Measurements from ENCODE around the gene TRIO. TPM values are rescaled to one million over a fixed set of nuclear protein-coding genes. Genes with fewer than 3 reads are reported as not detected.

TRIO gene
- total RNA-seq, 2 experiments from 2014 or later = 3.5 to 6.6 TPM

DNA sequence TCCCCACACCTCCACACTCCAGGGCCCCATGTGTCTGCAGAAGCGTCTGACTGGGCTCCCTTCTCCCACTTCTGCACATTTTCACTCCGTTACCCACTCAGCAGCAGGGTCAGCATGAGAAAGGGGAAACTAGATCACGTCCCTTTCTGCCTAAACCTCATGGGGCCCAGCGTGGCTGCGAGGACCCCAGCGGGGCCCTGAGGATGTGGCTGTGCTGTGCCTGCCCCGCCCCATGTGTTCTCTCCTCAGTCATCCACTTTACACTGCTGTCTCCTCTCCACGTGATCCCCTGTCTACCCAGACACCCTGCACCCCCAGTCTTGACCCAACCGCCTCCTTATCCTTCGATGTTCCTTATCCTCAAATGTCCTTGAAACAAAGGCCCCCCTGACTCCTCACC lies 378.6 kb downstream of the TRIO start:
- no peaks in the 10 kb centered on the region for H3K36me3 Mint-ChIP-seq (ENCODE audit: low read depth)
- DNase-seq (no peak), ATAC-seq (no peak)
- no peaks in the 10 kb centered on the region for H3K4me1 Mint-ChIP-seq (ENCODE audit: low read depth)
- peaks cover 4% of the 10 kb centered on the region for H3K27me3 Mint-ChIP-seq (ENCODE audit: low read depth)
- ChIA-PET CTCF (no interaction called here), POLR2A (no interaction called here)
- no peak overlapping the region for H3K4me3 Mint-ChIP-seq
- H3K27ac Mint-ChIP-seq = no peak overlapping the region
- H3K9me3 Mint-ChIP-seq (ENCODE audit: insufficient read depth) = no peaks in the 10 kb centered on the region

DNA sequence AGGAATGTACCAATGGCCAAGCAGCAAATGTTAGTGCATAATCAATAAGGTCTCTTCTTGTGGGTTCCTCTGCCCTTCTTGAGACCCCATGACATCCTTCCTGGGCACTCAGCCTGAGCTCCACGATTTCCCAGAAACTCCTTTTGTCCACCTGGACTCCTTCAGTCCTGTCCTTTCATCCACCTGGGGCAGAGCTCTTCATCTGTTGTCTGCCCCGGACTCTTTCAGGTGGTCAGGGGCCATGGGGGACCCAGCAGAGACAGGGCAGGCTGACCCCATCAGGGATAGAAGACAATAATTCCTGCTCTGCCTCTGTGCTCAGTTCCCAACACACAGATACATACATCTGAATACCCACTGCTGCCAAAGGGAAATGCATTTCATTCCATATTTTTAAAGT lies 379.6 kb downstream of the TRIO start:
- ChIA-PET POLR2A (no interaction called here), CTCF (no interaction called here)
- Mint-ChIP-seq H3K36me3 (ENCODE audit: low read depth) (no peaks in the 10 kb centered on the region), H3K27me3 (ENCODE audit: low read depth) (peaks cover 4% of the 10 kb centered on the region), H3K4me3 (no peak overlapping the region), H3K27ac (no peak overlapping the region), H3K9me3 (ENCODE audit: insufficient read depth) (no peaks in the 10 kb centered on the region), H3K4me1 (ENCODE audit: low read depth) (no peaks in the 10 kb centered on the region)
- no peak for DNase-seq
- ATAC-seq = no peak

DNA sequence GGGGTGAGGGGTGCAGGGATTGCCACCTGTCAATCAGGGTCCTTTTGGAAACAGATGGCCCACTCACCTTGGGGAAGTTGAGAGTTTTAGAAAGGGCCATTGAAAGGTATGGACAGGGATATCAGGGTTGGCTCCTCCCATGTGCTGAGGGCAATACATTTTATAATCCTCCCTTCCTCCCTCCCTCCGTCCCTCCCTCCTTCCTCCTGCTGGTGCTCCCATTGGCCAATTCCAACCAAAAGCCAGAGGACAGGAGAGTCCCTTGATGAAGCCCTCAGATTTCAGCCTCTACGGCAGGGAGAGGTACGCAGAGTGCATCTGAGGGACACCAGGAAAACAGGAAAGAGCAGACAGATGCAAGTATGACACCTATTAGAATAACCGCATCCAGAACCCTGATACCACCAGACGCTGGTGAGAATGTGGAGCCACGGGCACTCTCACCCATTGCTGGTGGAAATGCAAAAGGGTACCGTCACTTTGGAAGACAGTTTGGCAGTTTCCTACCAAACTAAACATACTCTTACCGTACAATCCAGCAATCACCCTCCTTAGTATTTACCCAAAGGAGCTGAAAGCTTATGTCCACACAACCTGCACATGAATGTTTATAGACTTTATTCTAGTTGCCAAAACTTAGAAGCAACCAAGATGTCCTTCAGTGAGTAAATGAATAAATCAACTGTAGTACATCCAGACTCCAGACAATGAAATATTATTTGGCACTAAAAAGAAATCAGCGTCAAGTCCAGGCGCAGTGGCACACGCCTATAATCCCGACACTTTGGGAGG lies 380.3 kb downstream of the TRIO start:
- ATAC-seq (no peak), DNase-seq (no peak)
- Mint-ChIP-seq H3K4me3 (no peak overlapping the region), H3K27me3 (ENCODE audit: low read depth) (peaks cover 4% of the 10 kb centered on the region), H3K4me1 (ENCODE audit: low read depth) (no peaks in the 10 kb centered on the region), H3K9me3 (ENCODE audit: insufficient read depth) (no peaks in the 10 kb centered on the region), H3K27ac (no peak overlapping the region), H3K36me3 (ENCODE audit: low read depth) (no peaks in the 10 kb centered on the region)
- CTCF ChIA-PET = no interaction called here
- POLR2A ChIA-PET = no interaction called here

DNA sequence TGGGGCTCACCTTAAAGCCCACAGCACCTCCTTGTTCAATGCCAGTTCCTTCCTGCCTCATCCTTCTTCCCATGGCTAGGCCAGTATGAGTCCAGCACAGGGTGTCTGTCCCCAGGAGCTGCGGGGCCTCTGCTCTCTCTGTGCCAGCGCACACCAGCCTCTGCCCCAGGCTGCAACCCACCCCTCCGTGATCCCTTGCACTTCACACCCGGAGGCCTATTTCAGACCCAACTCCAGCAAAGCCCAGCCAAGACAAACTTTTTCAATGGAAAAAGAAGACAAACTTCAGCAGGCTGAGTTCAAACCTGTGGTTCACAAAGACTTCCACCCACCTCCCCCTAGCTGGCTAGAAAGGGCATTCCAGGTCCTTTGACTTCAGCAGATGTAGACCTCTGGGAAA lies 382.3 kb downstream of the TRIO start:
- Mint-ChIP-seq H3K4me1 (ENCODE audit: low read depth) (no peaks in the 10 kb centered on the region), H3K9me3 (ENCODE audit: insufficient read depth) (no peaks in the 10 kb centered on the region), H3K27me3 (ENCODE audit: low read depth) (no peaks in the 10 kb centered on the region), H3K27ac (no peak overlapping the region), H3K4me3 (no peak overlapping the region), H3K36me3 (ENCODE audit: low read depth) (no peaks in the 10 kb centered on the region)
- CTCF ChIA-PET = no interaction called here
- POLR2A ChIA-PET = no interaction called here
- DNase-seq (no peak), ATAC-seq (no peak)

DNA sequence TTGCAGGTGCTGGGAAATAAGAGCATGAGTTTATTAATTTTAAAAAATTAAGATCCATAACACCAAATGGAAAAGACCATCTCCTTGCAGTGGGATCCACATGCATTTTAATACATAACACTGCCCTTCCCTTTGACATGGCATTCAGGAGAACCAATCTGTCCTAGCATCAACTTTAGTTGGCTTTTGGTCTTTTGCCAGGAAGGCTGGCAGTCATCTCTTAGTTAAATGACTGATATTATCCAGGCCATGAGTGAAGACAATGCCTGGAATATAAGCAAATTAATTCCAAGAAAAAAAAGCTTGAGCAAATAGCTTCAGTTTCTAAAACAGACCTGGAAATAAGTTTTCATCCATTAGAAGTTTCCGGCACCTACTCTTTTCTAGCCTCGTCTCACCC lies 383.4 kb downstream of the TRIO start:
- H3K27me3 Mint-ChIP-seq (ENCODE audit: low read depth) = no peaks in the 10 kb centered on the region
- ATAC-seq (no peak), DNase-seq (no peak)
- H3K9me3 Mint-ChIP-seq (ENCODE audit: insufficient read depth) = no peaks in the 10 kb centered on the region
- H3K27ac Mint-ChIP-seq = no peak overlapping the region
- CTCF ChIA-PET = interaction anchor here (1.0 to 1.3 kb wide), 2 partner anchors 122 to 162 kb away, joined by 3 to 4 read pairs; no protein-coding TSS in a partner anchor
- POLR2A ChIA-PET = no interaction called here
- no peaks in the 10 kb centered on the region for H3K36me3 Mint-ChIP-seq (ENCODE audit: low read depth)
- H3K4me3 Mint-ChIP-seq = no peak overlapping the region
- no peaks in the 10 kb centered on the region for H3K4me1 Mint-ChIP-seq (ENCODE audit: low read depth)

DNA sequence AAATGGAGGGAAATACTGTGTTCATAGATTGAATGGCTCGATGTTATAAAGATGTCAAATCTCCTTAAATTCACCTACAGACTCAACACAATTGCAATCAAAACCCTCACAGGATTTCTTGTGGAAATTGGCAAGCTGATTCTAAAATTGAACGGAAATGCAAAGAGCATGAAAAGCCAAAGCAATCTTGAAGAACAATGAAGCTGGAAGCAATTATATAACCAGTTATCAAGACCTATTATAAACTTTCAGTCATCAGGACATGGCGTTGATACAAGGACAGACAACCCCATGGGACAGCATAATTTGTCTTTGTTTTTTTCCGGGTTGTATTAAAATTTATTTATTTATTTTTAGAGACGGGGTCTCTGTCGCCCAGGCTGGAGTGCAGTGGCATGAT lies 385.0 kb downstream of the TRIO start:
- ChIA-PET CTCF (no interaction called here), POLR2A (no interaction called here)
- Mint-ChIP-seq H3K4me1 (ENCODE audit: low read depth) (peaks cover 1% of the 10 kb centered on the region), H3K9me3 (ENCODE audit: insufficient read depth) (no peaks in the 10 kb centered on the region), H3K4me3 (no peak overlapping the region), H3K27me3 (ENCODE audit: low read depth) (no peaks in the 10 kb centered on the region), H3K36me3 (ENCODE audit: low read depth) (no peaks in the 10 kb centered on the region), H3K27ac (no peak overlapping the region)
- ATAC-seq (no peak), DNase-seq (no peak)

DNA sequence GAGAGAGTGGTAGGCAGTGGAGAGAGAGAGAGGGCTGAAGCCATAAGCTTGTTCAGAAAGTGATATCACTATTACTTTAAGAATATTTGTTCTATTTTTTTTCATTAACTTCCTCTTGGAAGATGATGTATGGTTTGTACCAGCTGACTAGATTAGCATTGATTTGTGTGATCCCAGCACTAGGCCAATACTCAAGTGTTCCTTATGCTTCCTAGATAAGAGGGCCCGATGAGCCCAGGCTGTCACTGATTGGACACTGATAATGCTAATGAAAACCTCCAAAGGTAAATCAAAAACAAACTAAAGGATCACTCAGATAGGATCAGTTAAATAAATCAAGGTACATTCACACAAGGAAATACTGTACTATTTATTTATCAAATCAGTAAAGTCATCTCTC lies 385.8 kb downstream of the TRIO start:
- Mint-ChIP-seq H3K36me3 (ENCODE audit: low read depth) (no peaks in the 10 kb centered on the region), H3K4me1 (ENCODE audit: low read depth) (peaks cover 1% of the 10 kb centered on the region), H3K4me3 (no peak overlapping the region), H3K9me3 (ENCODE audit: insufficient read depth) (no peaks in the 10 kb centered on the region), H3K27ac (no peak overlapping the region), H3K27me3 (ENCODE audit: low read depth) (no peaks in the 10 kb centered on the region)
- CTCF ChIA-PET = no interaction called here
- ATAC-seq (no peak), DNase-seq (no peak)
- POLR2A ChIA-PET = no interaction called here

DNA sequence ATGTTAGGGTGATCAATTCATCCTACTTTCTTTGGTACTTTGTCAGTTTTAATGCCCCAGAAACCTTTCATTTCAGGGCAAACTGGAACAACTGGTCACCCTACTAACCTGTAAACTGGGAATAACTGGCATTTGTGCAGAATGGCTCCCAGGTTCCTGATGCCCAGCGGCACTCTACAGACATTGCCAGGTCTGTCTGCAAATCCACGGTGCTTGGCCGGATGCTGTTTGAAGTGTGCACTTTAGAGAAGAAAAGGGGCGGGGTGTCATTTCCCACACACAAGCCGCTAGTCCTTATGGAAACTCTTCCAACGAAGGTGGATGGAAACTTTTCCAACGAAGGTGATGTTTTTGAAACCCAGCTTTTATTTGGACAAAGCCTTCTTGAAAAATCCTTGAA lies 388.5 kb downstream of the TRIO start:
- Mint-ChIP-seq H3K4me3 (no peak overlapping the region), H3K36me3 (ENCODE audit: low read depth) (no peaks in the 10 kb centered on the region), H3K27ac (no peak overlapping the region), H3K4me1 (ENCODE audit: low read depth) (peaks cover 8% of the 10 kb centered on the region), H3K9me3 (ENCODE audit: insufficient read depth) (no peaks in the 10 kb centered on the region), H3K27me3 (ENCODE audit: low read depth) (no peaks in the 10 kb centered on the region)
- ATAC-seq (no peak), DNase-seq (no peak)
- ChIA-PET CTCF (no interaction called here), POLR2A (no interaction called here)

DNA sequence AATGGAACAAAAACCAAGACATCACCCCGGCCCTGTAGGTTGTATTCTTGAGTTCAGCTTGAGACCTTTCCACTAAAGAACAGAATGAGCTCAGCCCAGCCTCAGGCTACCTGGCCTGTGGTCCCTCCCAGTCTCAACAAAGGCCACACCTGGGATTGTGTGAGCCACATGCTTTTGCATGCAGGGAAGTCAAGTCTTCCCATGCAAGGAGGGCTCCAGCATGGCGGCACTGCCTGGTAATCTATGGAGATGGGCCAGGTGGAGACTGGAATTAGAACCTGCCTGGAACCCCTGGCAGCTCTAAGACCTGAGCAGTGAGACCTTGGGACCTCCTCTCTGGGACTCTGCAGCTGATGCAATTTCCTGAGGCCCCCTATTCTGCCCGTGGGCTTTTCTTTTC lies 389.0 kb downstream of the TRIO start:
- no peaks in the 10 kb centered on the region for H3K27me3 Mint-ChIP-seq (ENCODE audit: low read depth)
- POLR2A ChIA-PET = no interaction called here
- no peak for ATAC-seq
- H3K4me3 Mint-ChIP-seq = no peak overlapping the region
- no peak for DNase-seq
- peaks cover 8% of the 10 kb centered on the region for H3K4me1 Mint-ChIP-seq (ENCODE audit: low read depth)
- H3K9me3 Mint-ChIP-seq (ENCODE audit: insufficient read depth) = no peaks in the 10 kb centered on the region
- no peak overlapping the region for H3K27ac Mint-ChIP-seq
- no peaks in the 10 kb centered on the region for H3K36me3 Mint-ChIP-seq (ENCODE audit: low read depth)
- CTCF ChIA-PET = interaction anchor here (0.9 kb wide), 1 partner anchor 117 kb away, joined by 3 read pairs; no protein-coding TSS in a partner anchor

DNA sequence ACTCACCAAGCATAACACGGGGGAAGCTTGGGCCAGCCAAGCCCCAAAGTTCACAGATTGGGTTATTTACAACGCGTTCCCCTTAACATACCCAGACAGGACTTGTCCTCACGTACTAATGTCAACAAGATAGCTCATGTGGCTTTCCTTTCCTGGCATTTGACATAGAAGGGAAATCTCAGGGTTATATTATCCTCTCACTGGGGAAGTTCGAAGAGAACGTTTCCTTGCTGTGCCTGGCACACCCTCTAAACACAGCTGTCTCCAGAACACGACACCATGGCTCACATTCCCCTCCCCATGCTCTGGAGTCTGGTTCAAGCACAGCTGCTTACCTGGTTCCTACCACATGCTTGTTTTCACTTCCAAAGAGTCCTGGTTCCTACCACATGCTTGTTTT lies 391.6 kb downstream of the TRIO start:
- ATAC-seq (no peak), DNase-seq (no peak)
- Mint-ChIP-seq H3K27me3 (ENCODE audit: low read depth) (peaks cover 3% of the 10 kb centered on the region), H3K4me1 (ENCODE audit: low read depth) (peaks cover 8% of the 10 kb centered on the region), H3K9me3 (ENCODE audit: insufficient read depth) (peaks cover 4% of the 10 kb centered on the region), H3K36me3 (ENCODE audit: low read depth) (no peaks in the 10 kb centered on the region), H3K27ac (no peak overlapping the region), H3K4me3 (no peak overlapping the region)
- POLR2A ChIA-PET = no interaction called here
- CTCF ChIA-PET = interaction anchor here (1.0 kb wide), 1 partner anchor 115 kb away, joined by 3 read pairs; no protein-coding TSS in a partner anchor

DNA sequence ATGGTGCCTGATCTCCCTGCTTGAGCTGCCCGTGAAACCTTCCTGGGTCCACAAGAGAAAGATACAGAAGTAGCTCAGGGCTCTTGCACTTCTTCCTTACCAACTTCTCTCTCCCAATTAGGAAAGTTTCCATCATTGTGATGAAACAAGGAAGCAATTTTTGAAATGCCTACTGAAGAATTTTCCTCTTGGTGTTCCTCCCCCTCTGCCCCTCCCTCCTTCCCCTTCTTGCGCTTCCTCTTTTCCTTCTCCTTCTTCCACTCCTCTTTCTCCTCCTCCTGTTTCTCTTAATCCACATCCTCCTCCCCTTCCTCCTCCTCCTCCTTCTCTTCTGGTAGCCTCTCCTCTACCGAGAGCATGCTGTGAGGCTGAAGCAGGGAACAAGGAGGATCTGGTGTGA lies 402.2 kb downstream of the TRIO start:
- DNase-seq (no peak), ATAC-seq (no peak)
- ChIA-PET POLR2A (no interaction called here), CTCF (interaction anchor here (0.9 kb wide), 1 partner anchor 193 kb away, joined by 3 read pairs; no protein-coding TSS in a partner anchor)
- peaks cover 9% of the 10 kb centered on the region for H3K4me1 Mint-ChIP-seq (ENCODE audit: low read depth)
- no peak overlapping the region for H3K27ac Mint-ChIP-seq
- H3K9me3 Mint-ChIP-seq (ENCODE audit: insufficient read depth) = peaks cover 16% of the 10 kb centered on the region
- H3K27me3 Mint-ChIP-seq (ENCODE audit: low read depth) = no peaks in the 10 kb centered on the region
- H3K4me3 Mint-ChIP-seq = no peak overlapping the region
- H3K36me3 Mint-ChIP-seq (ENCODE audit: low read depth) = peaks cover 14% of the 10 kb centered on the region

DNA sequence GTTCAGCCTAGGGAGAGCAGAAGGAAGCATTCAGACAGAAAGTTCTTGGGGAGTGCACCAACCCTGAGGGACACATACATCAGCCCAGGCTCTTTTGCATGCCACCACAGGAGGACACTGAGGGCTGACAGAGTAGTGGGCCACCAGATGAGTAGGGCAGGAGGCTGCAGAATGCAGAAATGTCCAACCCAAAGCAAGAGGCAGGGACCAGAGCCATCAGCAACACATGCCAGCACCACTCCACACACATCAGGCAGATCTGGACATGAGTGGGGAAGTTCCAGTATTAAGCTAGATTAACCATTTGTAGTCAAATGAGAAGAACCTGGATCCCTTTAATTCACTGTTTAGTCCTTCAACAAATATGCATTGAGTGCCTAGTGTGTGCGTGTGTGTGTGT lies 402.7 kb downstream of the TRIO start:
- POLR2A ChIA-PET = no interaction called here
- ATAC-seq = no peak

DNA sequence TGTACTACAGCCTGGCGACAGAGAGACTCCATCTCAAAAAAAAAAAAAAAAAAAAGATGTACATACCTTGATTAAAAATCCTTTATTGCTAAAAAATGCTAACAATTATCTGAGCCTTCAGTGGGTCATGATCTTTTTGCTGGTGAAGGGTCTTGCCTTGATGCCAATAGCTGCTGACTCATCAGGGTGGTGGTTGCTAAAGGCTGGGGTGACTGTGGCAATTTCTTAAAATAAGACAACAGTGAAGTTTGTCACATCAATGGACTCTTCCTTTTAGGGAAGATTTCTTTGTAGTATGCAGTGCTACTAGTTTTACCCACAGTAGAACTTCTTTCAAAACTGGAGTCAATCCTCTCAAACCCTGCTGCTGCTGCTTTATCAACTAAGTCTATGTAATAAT lies 404.5 kb downstream of the TRIO start:
- Mint-ChIP-seq H3K4me3 (no peak overlapping the region), H3K27me3 (ENCODE audit: low read depth) (peaks cover 3% of the 10 kb centered on the region), H3K9me3 (ENCODE audit: insufficient read depth) (no peaks in the 10 kb centered on the region), H3K4me1 (ENCODE audit: low read depth) (peaks cover 7% of the 10 kb centered on the region), H3K27ac (no peak overlapping the region), H3K36me3 (ENCODE audit: low read depth) (peaks cover 3% of the 10 kb centered on the region)
- ChIA-PET CTCF (no interaction called here), POLR2A (no interaction called here)
- no peak for DNase-seq
- ATAC-seq = no peak

More for the DNA sequence above, 402.7 kb downstream of the TRIO start:
- no peak for DNase-seq
- peaks cover 9% of the 10 kb centered on the region for H3K4me1 Mint-ChIP-seq (ENCODE audit: low read depth)
- peaks cover 3% of the 10 kb centered on the region for H3K27me3 Mint-ChIP-seq (ENCODE audit: low read depth)
- H3K36me3 Mint-ChIP-seq (ENCODE audit: low read depth) = peaks cover 11% of the 10 kb centered on the region
- peaks cover 11% of the 10 kb centered on the region for H3K9me3 Mint-ChIP-seq (ENCODE audit: insufficient read depth)
- no peak overlapping the region for H3K27ac Mint-ChIP-seq
- CTCF ChIA-PET = no interaction called here
- H3K4me3 Mint-ChIP-seq = no peak overlapping the region
